Thoracic aorta (tissue), 2 donors: ENCODE results near the gene GABBR2. TPM values are rescaled to one million over a fixed set of nuclear protein-coding genes. Genes with fewer than 3 reads are reported as not detected.

Source experiments
- ATAC-seq: fragments of 150-250 bp; one replicate; pipeline ENCODE4 v1.8.0; 2017; ENCODE audit warnings: low read depth; ENCODE audit not compliant: insufficient number of reproducible peaks, low FRiP score
- DNase-seq: peaks from one replicate; pipeline ENCODE4 v3.0.0-alpha.2; 2020; ENCODE audit warnings: low spot score
- H3K27ac ChIP-seq, 2 donors: fragments of 200-600 bp; sonication (generic); 1 replicate in 1 of 2; 2 replicates in 1 of 2; pipeline ENCODE4 v1.5.1; 2016; ENCODE audit warnings: mild to moderate bottlenecking in 2 of 2, moderate library complexity in 2 of 2
- H3K27me3 ChIP-seq: fragments of 200-600 bp; sonication (generic); replicated peaks from 2 replicates; pipeline ENCODE4 v1.6.0; 2016; ENCODE audit warnings: mild to moderate bottlenecking; ENCODE audit not compliant: insufficient read depth
- H3K36me3 ChIP-seq: fragments of 200-600 bp; sonication (generic); one replicate; pipeline ENCODE4 v1.5.1; 2016
- H3K4me1 ChIP-seq, 2 donors: fragments of 200-600 bp; sonication (generic); 1 replicate in 1 of 2; 2 replicates in 1 of 2; pipeline versions ENCODE4 v1.5.1 to v1.6.0; 2016; ENCODE audit warnings: low read depth in 2 of 2, mild to moderate bottlenecking in 1 of 2; ENCODE audit not compliant: control insufficient read depth in 1 of 2
- H3K4me3 ChIP-seq: fragments of 200-600 bp; sonication (generic); 2 replicates; pipeline ENCODE4 v1.5.1; 2016; ENCODE audit warnings: mild to moderate bottlenecking
- H3K9me3 ChIP-seq: fragments of 200-600 bp; sonication (generic); 2 replicates; pipeline ENCODE4 v1.5.1; 2016
- CTCF ChIP-seq: fragments of 200-600 bp; sonication (generic); IDR thresholded peaks from one replicate; pipeline ENCODE4 v1.5.1; 2019; ENCODE audit warnings: antibody characterized with exemption
- total RNA-seq, 2 donors: library from RNA; depleted of rRNA; stranded (reverse); fragments of >200 nt; gene quantifications; one replicate each; pipeline versions ENCODE4 v1.1.0 to v1.2.3, GENCODE V29; 2016

GABBR2 gene
- total RNA-seq, 2 donors from 2014 or later = not detected

DNA sequence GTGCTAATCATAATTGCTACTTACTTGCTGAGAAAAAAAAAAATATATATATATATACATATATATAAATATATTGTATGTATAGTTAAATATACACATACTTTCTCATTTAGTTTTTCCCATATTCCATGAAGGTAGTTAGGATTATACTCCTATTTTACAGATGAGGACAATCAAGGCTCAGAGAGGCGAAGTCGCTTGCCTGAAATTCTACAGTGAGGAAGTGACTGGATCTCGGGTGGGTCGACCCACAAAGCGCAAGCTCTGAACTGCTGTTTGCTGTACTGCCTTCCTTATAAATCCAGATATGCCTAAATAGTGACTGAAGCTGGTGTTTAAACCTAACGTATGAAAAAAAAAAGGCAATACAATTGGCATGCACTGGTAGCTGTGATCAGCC is 305.0 kb downstream of the GABBR2 start:
- H3K36me3 ChIP-seq = no peaks in the 10 kb centered on the region
- ATAC-seq (no peak), DNase-seq (no peak)
- H3K4me1 ChIP-seq = no peaks in the 10 kb centered on the region
- TF ChIP-seq CTCF = no peak
- no peak overlapping the region for H3K27ac ChIP-seq
- H3K27me3 ChIP-seq = no peaks in the 10 kb centered on the region
- H3K4me3 ChIP-seq = no peak overlapping the region
- H3K9me3 ChIP-seq = no peaks in the 10 kb centered on the region

GRCh38 chr9:98402019-98402840 is 306.5 kb downstream of the GABBR2 start:
- no peak for TF ChIP-seq CTCF
- ATAC-seq (no peak), DNase-seq (no peak)
- H3K4me3 ChIP-seq = no peak overlapping the region
- H3K27ac ChIP-seq = no peak overlapping the region
- H3K36me3 ChIP-seq = no peaks in the 10 kb centered on the region
- H3K4me1 ChIP-seq = no peaks in the 10 kb centered on the region
- H3K27me3 ChIP-seq = no peaks in the 10 kb centered on the region
- H3K9me3 ChIP-seq = no peaks in the 10 kb centered on the region

GRCh38 chr9:98401140-98402018 is 307.4 kb downstream of the GABBR2 start:
- DNase-seq = no peak

DNA sequence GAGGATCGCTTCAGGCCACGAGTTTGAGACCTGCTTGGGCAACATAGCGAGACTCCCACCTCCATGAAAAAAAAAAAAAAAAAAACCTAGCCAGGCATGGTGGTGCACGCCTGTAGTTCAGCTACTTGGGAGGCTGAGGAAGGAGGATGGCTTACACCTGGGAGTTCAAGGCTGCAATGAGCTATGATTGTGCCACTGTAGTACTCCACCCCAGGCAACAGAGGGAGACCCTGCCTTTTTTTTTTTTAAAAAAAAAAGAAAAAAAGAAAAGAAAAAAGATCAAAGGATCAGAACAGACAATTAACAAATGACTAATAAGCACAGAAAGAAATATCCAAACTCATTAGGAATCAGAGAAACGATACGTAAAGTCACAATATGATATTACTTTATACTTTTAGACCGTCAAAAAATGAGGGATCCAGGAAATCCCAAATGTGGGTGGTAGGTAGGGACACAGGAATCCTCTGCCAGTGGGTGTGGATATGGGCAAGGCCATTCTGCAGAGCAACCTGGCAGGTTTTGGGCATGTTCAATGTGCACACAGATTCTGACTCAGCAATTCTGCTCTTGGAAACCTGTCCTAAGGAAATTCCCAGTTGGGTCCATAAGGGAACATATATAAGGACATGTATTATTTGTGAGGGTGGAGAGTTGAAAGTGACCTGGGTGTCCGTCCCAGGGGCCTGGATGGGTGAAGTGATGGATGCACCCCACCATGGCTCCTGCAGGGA is 308.6 kb downstream of the GABBR2 start:
- no peak for TF ChIP-seq CTCF
- H3K4me1 ChIP-seq = no peaks in the 10 kb centered on the region
- no peaks in the 10 kb centered on the region for H3K9me3 ChIP-seq
- no peak overlapping the region for H3K27ac ChIP-seq
- no peak for DNase-seq
- no peak overlapping the region for H3K4me3 ChIP-seq
- no peaks in the 10 kb centered on the region for H3K36me3 ChIP-seq
- H3K27me3 ChIP-seq = no peaks in the 10 kb centered on the region
- no peak for ATAC-seq

More at GRCh38 chr9:98401140-98402018, 307.4 kb downstream of the GABBR2 start:
- TF ChIP-seq CTCF = no peak
- ATAC-seq = no peak
- H3K4me3 ChIP-seq = no peak overlapping the region
- H3K4me1 ChIP-seq = no peaks in the 10 kb centered on the region
- H3K36me3 ChIP-seq = no peaks in the 10 kb centered on the region
- H3K9me3 ChIP-seq = no peaks in the 10 kb centered on the region
- no peak overlapping the region for H3K27ac ChIP-seq
- H3K27me3 ChIP-seq = no peaks in the 10 kb centered on the region
